ENCODE results near the gene MBD5.

MBD5 gene

DNA sequence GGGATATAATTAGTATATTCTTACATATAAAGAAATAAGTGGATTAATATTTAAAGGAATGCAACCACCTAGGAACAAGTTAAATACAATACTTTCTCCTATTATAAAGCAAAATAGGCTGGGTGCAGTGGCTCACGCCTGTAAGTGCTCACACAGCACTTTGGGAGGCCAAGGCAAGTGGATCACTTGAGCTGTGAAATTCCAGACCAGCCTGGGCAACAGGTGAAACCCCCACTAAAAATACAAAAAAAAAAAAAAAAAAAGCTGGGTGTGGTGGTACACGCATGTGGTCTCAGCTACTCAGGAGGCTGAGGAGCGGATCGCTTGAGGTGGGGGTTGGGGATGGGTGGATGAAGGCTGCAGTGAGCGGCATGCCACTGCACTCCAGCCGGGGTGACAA, 337.5 kb downstream of the MBD5 start:
- Histone ChIP-seq H3K4me3 (ENCODE audit: low read depth, low read length) (no peak overlapping the region), H3K36me3 (ENCODE audit: control insufficient read depth, insufficient read depth, low read length) (no peaks in the 10 kb centered on the region), H3K27ac (ENCODE audit: low read depth, low read length) (no peak overlapping the region), H3K9ac (ENCODE audit: low read length) (no peak overlapping the region), H3K27me3 (ENCODE audit: control insufficient read depth, insufficient read depth, low read length) (no peaks in the 10 kb centered on the region), H3K4me1 (ENCODE audit: control insufficient read depth, insufficient read depth, low read length) (peaks cover 17% of the 10 kb centered on the region), H3K9me3 (ENCODE audit: control insufficient read depth, insufficient read depth, low read depth, low read length) (no peaks in the 10 kb centered on the region)

DNA sequence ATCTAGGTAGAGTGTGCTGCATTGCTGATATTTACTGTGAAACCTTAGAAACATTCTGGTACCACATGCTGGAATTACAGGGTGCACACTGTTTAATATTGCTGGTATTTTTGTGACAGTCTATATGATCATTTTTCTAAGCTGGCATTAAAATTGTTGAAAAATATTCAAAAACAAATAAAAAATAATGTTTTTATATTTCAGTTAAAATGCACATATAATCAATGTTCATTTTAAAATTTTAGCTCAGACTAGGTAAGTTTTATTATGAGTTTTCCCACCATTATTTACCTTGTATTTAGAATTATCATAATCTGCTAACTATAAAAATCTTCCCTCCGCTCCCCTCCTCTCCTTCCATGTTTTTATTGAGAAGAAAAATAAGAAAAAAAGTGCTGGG, 339.8 kb downstream of the MBD5 start:
- no peaks in the 10 kb centered on the region for H3K27me3 ChIP-seq (ENCODE audit: control insufficient read depth, insufficient read depth, low read length)
- peaks cover 17% of the 10 kb centered on the region for H3K4me1 ChIP-seq (ENCODE audit: control insufficient read depth, insufficient read depth, low read length)
- no peak overlapping the region for H3K27ac ChIP-seq (ENCODE audit: low read depth, low read length)
- no peak overlapping the region for H3K4me3 ChIP-seq (ENCODE audit: low read depth, low read length)
- H3K9ac ChIP-seq (ENCODE audit: low read length) = no peak overlapping the region
- no peaks in the 10 kb centered on the region for H3K9me3 ChIP-seq (ENCODE audit: control insufficient read depth, insufficient read depth, low read depth, low read length)
- H3K36me3 ChIP-seq (ENCODE audit: control insufficient read depth, insufficient read depth, low read length) = no peaks in the 10 kb centered on the region

DNA sequence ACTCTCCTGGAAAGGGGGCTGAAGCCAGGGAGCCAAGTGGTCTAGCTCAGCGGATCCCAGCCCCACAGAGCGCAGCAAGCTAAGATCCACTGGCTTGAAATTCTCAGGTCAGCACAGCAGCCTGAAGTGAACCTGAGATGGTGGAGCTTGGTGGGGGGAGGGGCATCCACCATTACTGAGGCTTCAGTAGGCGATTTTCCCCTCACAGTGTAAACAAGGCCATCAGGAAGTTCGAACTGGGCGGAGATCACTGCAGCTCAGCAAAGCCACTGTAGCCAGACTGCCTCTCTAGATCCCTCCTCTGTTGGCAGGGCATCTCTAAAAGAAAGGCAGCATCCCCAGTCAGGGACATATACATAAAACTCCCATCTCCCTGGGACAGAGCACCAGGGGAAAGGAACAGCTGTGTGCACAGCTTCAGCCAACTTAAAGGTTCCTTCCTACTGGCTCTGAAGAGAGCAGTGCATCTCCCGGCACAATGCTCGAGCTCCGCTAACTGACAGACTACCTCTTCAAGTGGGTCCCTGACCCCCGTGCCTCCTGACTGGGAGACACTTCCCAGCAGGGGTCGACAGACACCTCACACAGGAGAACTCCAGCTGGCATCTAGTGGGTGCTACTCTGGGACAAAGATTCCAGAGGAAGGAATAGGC, 341.4 kb downstream of the MBD5 start:
- Histone ChIP-seq H3K27me3 (ENCODE audit: control insufficient read depth, insufficient read depth, low read length) (no peaks in the 10 kb centered on the region), H3K4me3 (ENCODE audit: low read depth, low read length) (no peak overlapping the region), H3K9ac (ENCODE audit: low read length) (no peak overlapping the region), H3K36me3 (ENCODE audit: control insufficient read depth, insufficient read depth, low read length) (no peaks in the 10 kb centered on the region), H3K4me1 (ENCODE audit: control insufficient read depth, insufficient read depth, low read length) (peaks cover 17% of the 10 kb centered on the region), H3K9me3 (ENCODE audit: control insufficient read depth, insufficient read depth, low read depth, low read length) (no peaks in the 10 kb centered on the region), H3K27ac (ENCODE audit: low read depth, low read length) (no peak overlapping the region)

DNA sequence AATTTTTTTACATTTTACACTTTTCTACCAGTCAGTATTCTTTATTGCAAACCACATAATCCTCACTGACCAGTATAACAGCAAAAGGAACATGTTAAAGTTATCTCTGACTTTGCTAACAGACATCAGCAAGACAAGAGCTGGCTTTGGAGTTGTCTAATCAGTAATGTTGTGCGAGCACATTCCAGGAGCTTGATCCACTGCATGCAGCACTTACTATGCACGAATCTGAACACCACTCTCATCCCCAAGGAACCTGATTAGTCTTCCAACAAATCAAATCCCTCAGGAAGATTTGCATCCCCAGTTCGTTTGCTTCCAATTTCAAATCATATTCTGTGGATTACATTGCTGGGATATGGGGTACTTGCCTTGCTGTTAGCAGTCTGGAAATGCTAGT, 354.3 kb downstream of the MBD5 start:
- Histone ChIP-seq H3K36me3 (ENCODE audit: control insufficient read depth, insufficient read depth, low read length) (no peaks in the 10 kb centered on the region), H3K27ac (ENCODE audit: low read depth, low read length) (no peak overlapping the region), H3K9me3 (ENCODE audit: control insufficient read depth, insufficient read depth, low read depth, low read length) (no peaks in the 10 kb centered on the region), H3K4me1 (ENCODE audit: control insufficient read depth, insufficient read depth, low read length) (no peaks in the 10 kb centered on the region), H3K27me3 (ENCODE audit: control insufficient read depth, insufficient read depth, low read length) (no peaks in the 10 kb centered on the region), H3K9ac (ENCODE audit: low read length) (no peak overlapping the region), H3K4me3 (ENCODE audit: low read depth, low read length) (no peak overlapping the region)

DNA sequence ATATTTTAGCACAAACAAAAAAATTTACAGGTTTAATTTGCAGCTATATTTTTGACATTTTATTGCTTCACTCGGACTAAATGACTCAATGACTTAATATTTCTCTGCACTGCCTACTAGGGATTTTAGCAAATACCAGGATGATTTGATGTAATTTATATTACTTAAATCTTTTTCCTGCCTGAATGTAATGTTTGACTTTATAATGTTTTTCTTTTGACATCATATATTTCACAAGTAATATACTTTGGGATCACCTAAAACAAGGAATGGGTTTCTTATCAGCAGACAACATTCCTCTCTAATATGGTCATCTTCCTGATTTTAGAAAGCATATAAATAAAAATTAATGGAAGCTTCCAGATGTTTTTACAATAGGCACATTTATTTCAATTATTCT, 370.4 kb downstream of the MBD5 start:
- no peaks in the 10 kb centered on the region for H3K36me3 ChIP-seq (ENCODE audit: control insufficient read depth, insufficient read depth, low read length)
- H3K9me3 ChIP-seq (ENCODE audit: control insufficient read depth, insufficient read depth, low read depth, low read length) = no peaks in the 10 kb centered on the region
- H3K4me3 ChIP-seq (ENCODE audit: low read depth, low read length) = no peak overlapping the region
- no peaks in the 10 kb centered on the region for H3K27me3 ChIP-seq (ENCODE audit: control insufficient read depth, insufficient read depth, low read length)
- no peak overlapping the region for H3K9ac ChIP-seq (ENCODE audit: low read length)
- no peak overlapping the region for H3K27ac ChIP-seq (ENCODE audit: low read depth, low read length)
- H3K4me1 ChIP-seq (ENCODE audit: control insufficient read depth, insufficient read depth, low read length) = no peaks in the 10 kb centered on the region

DNA sequence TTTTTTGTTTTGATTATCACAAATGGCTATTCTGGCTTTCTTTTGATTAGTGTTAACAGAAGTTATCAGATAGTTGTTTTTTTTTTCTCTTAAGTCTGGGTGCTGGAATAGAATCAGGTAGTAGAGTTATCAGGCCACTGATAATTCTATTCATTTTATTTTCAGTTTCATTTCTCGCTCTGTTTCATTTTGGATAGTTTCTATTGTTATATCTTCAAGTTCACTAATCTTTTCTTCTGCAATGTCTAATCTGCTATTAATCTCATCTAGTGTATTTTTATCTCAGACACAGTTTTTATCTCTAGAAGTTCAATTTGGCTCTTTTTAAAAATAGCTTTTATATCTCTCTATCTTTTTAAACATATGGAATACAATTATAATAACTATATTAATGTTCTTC, 381.9 kb downstream of the MBD5 start:
- H3K9ac ChIP-seq (ENCODE audit: low read length) = no peak overlapping the region

DNA sequence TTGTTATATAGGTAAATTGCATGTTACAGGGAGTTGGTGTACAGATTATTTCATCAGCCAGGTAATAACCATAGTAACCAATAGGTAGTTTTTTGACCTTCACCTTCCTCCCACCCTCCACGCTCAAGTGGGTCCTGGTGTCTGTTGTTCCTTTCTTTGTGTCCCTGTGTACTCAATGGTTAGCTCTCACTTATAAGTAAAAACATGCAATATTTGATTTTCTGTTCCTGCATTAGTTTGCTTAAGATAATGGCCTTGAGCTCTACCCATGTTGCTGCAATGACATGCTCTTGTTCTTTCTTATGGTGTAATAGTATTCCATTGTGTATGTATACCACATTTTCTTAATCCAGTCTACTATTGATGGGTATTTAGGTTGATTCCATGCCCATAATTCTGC, 390.0 kb downstream of the MBD5 start:
- no peak overlapping the region for H3K27ac ChIP-seq (ENCODE audit: low read depth, low read length)
- peaks cover 14% of the 10 kb centered on the region for H3K9me3 ChIP-seq (ENCODE audit: control insufficient read depth, insufficient read depth, low read depth, low read length)
- H3K27me3 ChIP-seq (ENCODE audit: control insufficient read depth, insufficient read depth, low read length) = no peaks in the 10 kb centered on the region
- no peaks in the 10 kb centered on the region for H3K36me3 ChIP-seq (ENCODE audit: control insufficient read depth, insufficient read depth, low read length)
- no peak overlapping the region for H3K4me3 ChIP-seq (ENCODE audit: low read depth, low read length)
- no peaks in the 10 kb centered on the region for H3K4me1 ChIP-seq (ENCODE audit: control insufficient read depth, insufficient read depth, low read length)
- H3K9ac ChIP-seq (ENCODE audit: low read length) = no peak overlapping the region

More for the DNA sequence above, 381.9 kb downstream of the MBD5 start:
- H3K4me1 ChIP-seq (ENCODE audit: control insufficient read depth, insufficient read depth, low read length) = no peaks in the 10 kb centered on the region
- H3K9me3 ChIP-seq (ENCODE audit: control insufficient read depth, insufficient read depth, low read depth, low read length) = no peaks in the 10 kb centered on the region
- H3K27me3 ChIP-seq (ENCODE audit: control insufficient read depth, insufficient read depth, low read length) = no peaks in the 10 kb centered on the region
- H3K4me3 ChIP-seq (ENCODE audit: low read depth, low read length) = no peak overlapping the region
- no peaks in the 10 kb centered on the region for H3K36me3 ChIP-seq (ENCODE audit: control insufficient read depth, insufficient read depth, low read length)
- no peak overlapping the region for H3K27ac ChIP-seq (ENCODE audit: low read depth, low read length)

DNA sequence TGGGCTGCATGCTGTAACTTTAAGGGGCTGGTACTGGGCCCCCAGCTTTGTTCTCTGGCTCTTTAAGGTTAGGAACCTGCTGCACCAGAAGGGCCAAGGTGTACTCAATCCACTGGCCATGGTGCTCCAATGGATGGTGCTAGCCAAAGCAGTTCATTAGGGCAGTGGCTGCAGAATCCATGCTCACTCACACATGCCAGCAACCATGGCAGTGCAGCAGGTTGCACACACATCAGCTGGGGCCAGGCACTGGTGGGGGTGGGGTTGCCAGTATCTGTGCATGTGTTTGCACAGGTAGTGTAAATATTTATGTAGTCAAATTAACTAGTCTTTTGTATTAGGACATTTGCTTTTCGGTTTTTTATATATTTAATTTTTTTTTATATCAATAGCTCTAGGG, 395.4 kb downstream of the MBD5 start:
- Histone ChIP-seq H3K9ac (ENCODE audit: low read length) (no peak overlapping the region), H3K9me3 (ENCODE audit: control insufficient read depth, insufficient read depth, low read depth, low read length) (peaks cover 14% of the 10 kb centered on the region), H3K27ac (ENCODE audit: low read depth, low read length) (no peak overlapping the region), H3K4me1 (ENCODE audit: control insufficient read depth, insufficient read depth, low read length) (no peaks in the 10 kb centered on the region), H3K36me3 (ENCODE audit: control insufficient read depth, insufficient read depth, low read length) (no peaks in the 10 kb centered on the region), H3K4me3 (ENCODE audit: low read depth, low read length) (no peak overlapping the region), H3K27me3 (ENCODE audit: control insufficient read depth, insufficient read depth, low read length) (no peaks in the 10 kb centered on the region)

DNA sequence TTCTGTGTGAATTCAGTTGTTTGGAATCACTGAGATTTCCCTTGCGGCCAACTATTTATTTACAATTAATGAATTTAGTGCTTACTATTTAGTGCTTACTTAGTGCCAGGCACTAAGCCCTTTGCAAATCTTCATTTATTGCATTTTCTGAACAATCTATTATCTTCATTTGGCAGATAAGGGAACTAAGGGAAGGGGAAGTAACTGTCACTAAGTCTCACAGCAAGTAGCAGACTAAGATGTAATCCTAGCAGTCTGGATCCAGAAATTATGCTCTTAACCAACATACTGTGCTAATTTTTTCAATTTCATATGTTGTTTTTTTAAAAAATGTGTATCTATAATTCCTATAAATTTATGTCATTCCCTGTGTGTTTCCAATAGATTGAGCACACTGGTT, 409.2 kb downstream of the MBD5 start:
- no peaks in the 10 kb centered on the region for H3K4me1 ChIP-seq (ENCODE audit: control insufficient read depth, insufficient read depth, low read length)
- H3K4me3 ChIP-seq (ENCODE audit: low read depth, low read length) = no peak overlapping the region
- no peak overlapping the region for H3K9ac ChIP-seq (ENCODE audit: low read length)
- H3K36me3 ChIP-seq (ENCODE audit: control insufficient read depth, insufficient read depth, low read length) = no peaks in the 10 kb centered on the region
- no peak overlapping the region for H3K27ac ChIP-seq (ENCODE audit: low read depth, low read length)
- H3K27me3 ChIP-seq (ENCODE audit: control insufficient read depth, insufficient read depth, low read length) = no peaks in the 10 kb centered on the region
- no peaks in the 10 kb centered on the region for H3K9me3 ChIP-seq (ENCODE audit: control insufficient read depth, insufficient read depth, low read depth, low read length)

DNA sequence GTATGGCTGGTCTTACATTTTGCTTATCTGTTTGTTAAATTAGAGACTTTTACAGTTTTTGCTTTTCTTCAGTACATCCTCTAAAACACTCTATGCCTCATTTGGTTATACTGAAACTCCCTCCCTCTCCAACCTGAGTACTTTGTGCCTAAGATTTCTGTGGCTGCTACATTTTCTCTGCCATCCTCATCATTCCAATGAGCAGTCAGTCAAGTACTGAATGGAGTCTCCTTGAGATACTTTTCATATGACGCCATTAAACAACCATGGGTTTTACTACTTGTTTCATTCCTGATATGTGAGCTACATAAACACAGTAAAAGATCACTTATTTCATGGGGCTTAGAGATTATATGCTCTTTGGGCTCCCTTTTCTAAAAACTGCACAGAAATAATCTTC, 427.0 kb downstream of the MBD5 start:
- H3K36me3 ChIP-seq (ENCODE audit: control insufficient read depth, insufficient read depth, low read length) = no peaks in the 10 kb centered on the region
- H3K27me3 ChIP-seq (ENCODE audit: control insufficient read depth, insufficient read depth, low read length) = no peaks in the 10 kb centered on the region
- H3K4me3 ChIP-seq (ENCODE audit: low read depth, low read length) = no peak overlapping the region
- no peak overlapping the region for H3K27ac ChIP-seq (ENCODE audit: low read depth, low read length)
- H3K4me1 ChIP-seq (ENCODE audit: control insufficient read depth, insufficient read depth, low read length) = no peaks in the 10 kb centered on the region
- H3K9me3 ChIP-seq (ENCODE audit: control insufficient read depth, insufficient read depth, low read depth, low read length) = no peaks in the 10 kb centered on the region
- no peak overlapping the region for H3K9ac ChIP-seq (ENCODE audit: low read length)

DNA sequence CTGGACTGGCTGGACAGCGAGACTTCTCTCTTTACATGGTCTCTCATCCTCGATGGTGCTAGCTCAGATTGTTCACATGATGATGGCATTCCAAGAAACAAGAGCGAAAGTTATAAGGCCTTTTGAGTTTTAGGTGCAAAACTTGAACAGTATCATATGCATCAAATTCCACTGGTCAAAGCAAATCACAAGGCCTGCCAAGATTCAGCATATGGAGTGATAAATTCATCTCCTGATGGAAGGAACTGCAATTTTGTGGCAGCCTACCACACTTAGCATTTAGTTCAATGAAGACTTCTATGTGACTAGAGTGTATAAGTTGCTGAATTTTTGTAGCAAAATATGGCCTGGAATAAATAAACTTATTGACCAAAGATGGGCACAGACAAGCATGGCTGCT, 429.6 kb downstream of the MBD5 start:
- Histone ChIP-seq H3K36me3 (ENCODE audit: control insufficient read depth, insufficient read depth, low read length) (no peaks in the 10 kb centered on the region), H3K27me3 (ENCODE audit: control insufficient read depth, insufficient read depth, low read length) (no peaks in the 10 kb centered on the region), H3K27ac (ENCODE audit: low read depth, low read length) (no peak overlapping the region), H3K4me1 (ENCODE audit: control insufficient read depth, insufficient read depth, low read length) (no peaks in the 10 kb centered on the region), H3K4me3 (ENCODE audit: low read depth, low read length) (no peak overlapping the region), H3K9me3 (ENCODE audit: control insufficient read depth, insufficient read depth, low read depth, low read length) (no peaks in the 10 kb centered on the region), H3K9ac (ENCODE audit: low read length) (no peak overlapping the region)

DNA sequence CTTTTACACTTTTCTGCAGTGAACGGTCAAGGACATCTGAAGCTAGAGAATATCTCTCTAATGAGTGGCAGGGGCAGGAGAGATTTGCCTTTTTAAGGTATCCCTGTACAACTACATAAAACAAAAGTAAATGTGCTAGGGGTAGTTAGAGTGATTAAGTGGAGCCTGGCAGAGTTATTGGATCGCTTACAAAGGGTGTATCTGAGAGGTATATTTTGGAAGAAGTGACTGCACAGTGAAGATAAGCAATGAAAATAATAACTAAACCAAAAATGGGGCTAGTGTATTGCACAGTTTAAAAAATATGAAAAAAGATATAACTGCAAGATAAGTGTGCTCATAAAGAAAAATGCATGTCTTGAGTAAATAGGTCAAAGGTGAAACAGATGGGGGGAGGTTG, 430.2 kb downstream of the MBD5 start:
- Histone ChIP-seq H3K9me3 (ENCODE audit: control insufficient read depth, insufficient read depth, low read depth, low read length) (no peaks in the 10 kb centered on the region), H3K9ac (ENCODE audit: low read length) (no peak overlapping the region), H3K27me3 (ENCODE audit: control insufficient read depth, insufficient read depth, low read length) (no peaks in the 10 kb centered on the region), H3K4me1 (ENCODE audit: control insufficient read depth, insufficient read depth, low read length) (no peaks in the 10 kb centered on the region), H3K27ac (ENCODE audit: low read depth, low read length) (no peak overlapping the region), H3K36me3 (ENCODE audit: control insufficient read depth, insufficient read depth, low read length) (no peaks in the 10 kb centered on the region), H3K4me3 (ENCODE audit: low read depth, low read length) (no peak overlapping the region)
